HG03575 (cell line): Measurements from ENCODE around the gene NR5A2.
"Not testable (repeated sequence)": the region's sequence is repeated elsewhere in the genome, so short reads cannot be mapped to it uniquely, and the experiment has no call there.

Experiments used
- ATAC-seq: cut with Tn5 transposase; IDR thresholded peaks from one replicate; pipeline ENCODE4 v1.9.1; 2021; ENCODE audit not compliant: unreplicated experiment, insufficient number of reproducible peaks, low FRiP score; ENCODE audit errors: extremely low read depth

The NR5A2 gene

GRCh38 chr1:200179781-200180160 lies 152.3 kb downstream of the NR5A2 start:
- no peak for ATAC-seq

- ATAC-seq = no peak
Measured at GRCh38 chr1:200180821-200181220, 153.3 kb downstream of the NR5A2 start.

- no peak for ATAC-seq
Measured at GRCh38 chr1:200181861-200182260, 154.4 kb downstream of the NR5A2 start.

DNA sequence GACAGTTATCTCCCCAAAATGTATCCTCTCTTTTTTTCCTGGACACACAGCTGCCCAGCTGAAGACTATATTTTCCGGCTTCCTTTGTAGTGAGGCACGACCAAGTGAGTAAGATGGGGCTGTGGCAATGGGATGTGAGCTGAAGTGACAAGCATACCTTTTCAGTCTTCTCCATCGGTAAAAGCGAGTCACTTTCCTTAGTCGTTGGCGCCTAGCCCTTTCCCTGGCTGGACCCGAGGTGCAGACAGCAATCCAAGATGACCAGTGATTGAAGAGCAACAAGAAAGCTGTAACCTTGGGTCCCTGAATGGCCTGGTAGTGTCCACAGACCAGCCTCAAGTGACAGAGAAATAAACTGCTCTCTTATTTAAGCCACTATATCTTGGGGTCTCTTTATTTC lies 155.2 kb downstream of the NR5A2 start:
- ATAC-seq = no peak

DNA sequence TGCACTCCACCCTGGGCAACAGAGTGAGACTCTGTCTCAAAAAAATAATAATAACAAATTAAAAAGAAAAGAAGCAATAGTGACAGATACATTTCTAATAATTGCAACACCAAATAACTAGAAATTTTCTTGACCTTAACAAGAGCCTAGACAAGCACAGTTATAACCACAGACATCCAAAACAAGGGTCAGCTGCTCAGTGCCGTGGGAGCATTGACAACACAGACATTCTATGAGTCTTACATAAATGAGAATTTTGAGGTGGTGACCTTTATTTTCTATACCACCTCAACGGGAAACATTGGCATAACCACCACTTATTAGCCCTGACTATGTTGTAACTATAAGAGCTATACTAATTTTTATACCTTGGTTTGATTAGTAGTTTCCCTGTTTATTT lies 156.1 kb downstream of the NR5A2 start:
- no peak for ATAC-seq

GRCh38 chr1:200184196-200184595 lies 156.7 kb downstream of the NR5A2 start:
- no peak for ATAC-seq

GRCh38 chr1:200185191-200185590 lies 157.7 kb downstream of the NR5A2 start:
- not testable (repeated sequence) for ATAC-seq

GRCh38 chr1:200187332-200187731 lies 159.8 kb downstream of the NR5A2 start:
- ATAC-seq = not testable (repeated sequence)

DNA sequence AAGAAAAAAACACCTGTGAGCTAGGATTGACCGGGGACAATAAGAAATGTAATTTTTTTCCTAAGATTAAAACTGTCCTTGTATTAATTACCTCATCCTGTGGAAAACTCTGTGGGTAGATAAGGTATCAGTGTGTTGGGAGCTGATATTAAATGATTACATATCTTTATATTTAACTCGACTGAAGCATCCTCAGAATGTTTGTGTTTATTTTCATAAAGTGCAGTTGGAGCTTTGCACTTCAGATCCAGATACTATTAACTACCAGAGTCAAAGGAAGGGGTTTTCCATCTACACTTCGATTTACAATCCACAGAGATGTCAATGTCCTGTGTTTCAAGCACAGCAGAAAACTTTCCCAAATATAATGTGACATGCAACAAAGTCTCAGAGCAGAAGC lies 164.5 kb downstream of the NR5A2 start:
- ATAC-seq = no peak

GRCh38 chr1:200194477-200194876 lies 167.0 kb downstream of the NR5A2 start:
- ATAC-seq = no peak

DNA sequence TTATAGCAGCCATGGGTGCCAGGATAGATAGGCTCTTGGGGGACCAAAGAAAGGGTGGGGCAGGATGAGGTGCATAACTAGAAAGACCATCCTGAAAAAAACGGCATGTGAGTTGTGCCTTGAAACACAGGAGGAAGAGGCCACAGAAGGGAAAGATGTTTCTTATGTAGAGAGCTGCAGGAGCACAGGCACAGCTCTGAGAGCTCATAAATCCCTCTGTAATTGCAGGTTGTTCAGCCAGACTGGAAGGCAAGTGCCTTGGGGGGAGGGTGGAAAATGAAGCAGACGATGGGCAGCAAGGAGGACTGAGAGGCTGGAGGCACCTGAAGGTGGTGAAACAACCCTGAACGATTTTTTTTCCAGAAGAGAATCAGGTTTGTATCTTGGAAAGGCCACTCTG lies 170.7 kb downstream of the NR5A2 start:
- ATAC-seq = no peak

GRCh38 chr1:200205216-200205995 lies 177.9 kb downstream of the NR5A2 start:
- ATAC-seq = no peak

- no peak for ATAC-seq
Measured at GRCh38 chr1:200206340-200206739, 178.8 kb downstream of the NR5A2 start.

- ATAC-seq = no peak
Measured at GRCh38 chr1:200206761-200207160, 179.3 kb downstream of the NR5A2 start.

GRCh38 chr1:200207711-200208126 lies 180.2 kb downstream of the NR5A2 start:
- peak; percentile 55 for ATAC-seq

DNA sequence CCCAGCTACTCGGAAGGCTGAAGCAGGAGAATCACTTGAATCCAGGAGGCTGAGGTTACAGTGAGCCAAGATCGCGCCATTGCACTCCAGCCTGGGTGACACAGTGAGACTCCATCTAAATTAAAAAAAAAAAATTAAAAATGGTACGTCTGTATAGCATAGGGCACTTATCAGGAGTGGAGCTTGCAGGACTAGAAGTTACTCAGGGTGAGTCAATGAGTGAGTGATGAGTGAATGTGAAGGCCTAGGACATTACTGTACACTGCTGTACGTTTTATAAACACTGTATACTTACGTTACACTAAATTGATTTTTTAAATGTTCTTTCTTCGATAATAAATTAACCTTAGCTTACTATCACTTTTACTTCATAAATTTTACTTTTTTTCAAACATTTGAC lies 183.6 kb downstream of the NR5A2 start:
- no peak for ATAC-seq

DNA sequence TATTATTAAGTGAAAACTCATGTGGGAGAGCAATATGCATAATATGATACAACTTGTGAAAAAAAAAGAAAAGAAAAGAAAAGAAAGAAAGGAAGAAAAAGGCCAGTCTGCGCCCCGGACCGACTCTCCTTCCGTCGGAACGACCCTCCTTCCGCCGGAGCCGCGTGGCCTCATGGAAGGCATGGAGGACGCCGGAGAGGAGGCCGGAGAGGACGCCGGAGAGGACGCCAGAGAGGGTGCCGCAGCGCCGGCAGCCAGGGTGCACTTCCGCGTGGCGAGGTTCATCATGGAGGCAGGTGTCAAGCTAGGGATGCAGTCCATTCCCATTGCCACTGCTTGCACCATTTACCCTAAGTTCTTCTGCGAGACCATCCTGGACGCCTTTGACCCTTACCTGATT lies 185.9 kb downstream of the NR5A2 start:
- ATAC-seq = no peak

DNA sequence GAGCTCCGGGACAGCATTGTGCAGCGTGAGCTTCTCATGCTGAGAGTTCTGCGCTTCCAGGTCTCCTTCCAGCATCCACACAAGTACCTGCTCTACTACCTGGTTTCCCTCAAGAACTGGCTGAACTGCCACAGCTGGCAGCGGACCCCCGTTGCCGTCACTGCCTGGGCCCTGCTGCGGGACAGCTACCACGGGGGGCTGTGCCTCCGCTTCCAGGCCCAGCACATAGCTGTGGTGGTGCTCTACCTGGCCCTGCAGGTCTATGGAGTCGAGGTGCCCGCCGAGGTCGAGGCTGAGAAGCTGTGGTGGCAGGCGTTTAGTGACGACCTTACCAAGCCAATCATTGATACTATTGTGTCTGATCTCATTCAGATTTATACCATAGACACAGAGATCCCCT lies 186.4 kb downstream of the NR5A2 start:
- no peak for ATAC-seq

DNA sequence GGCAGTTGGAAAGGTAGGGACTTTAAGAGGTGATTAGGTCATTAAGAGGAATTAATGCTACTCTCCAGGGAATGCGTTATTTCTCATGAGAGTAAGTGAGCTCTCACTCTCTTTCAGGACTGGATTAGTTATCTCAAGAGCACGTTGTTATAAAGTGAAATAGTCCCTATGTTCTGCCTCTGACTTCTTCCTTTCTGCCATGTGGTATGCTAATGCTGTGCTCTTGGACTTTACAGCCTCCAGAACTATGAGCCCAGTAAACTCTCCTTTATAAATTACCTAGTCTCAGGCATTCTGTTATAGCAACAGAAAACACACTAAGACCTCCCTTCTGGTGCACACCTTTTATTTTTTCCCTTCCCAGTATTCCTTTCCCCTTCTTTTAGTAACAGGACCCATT lies 187.8 kb downstream of the NR5A2 start:
- no peak for ATAC-seq

- no peak for ATAC-seq
Measured at GRCh38 chr1:200217703-200218102, 190.2 kb downstream of the NR5A2 start.

GRCh38 chr1:200221614-200222282 lies 194.2 kb downstream of the NR5A2 start:
- no peak for ATAC-seq
